ENCODE data around the gene BCL2L15.

The BCL2L15 gene

DNA sequence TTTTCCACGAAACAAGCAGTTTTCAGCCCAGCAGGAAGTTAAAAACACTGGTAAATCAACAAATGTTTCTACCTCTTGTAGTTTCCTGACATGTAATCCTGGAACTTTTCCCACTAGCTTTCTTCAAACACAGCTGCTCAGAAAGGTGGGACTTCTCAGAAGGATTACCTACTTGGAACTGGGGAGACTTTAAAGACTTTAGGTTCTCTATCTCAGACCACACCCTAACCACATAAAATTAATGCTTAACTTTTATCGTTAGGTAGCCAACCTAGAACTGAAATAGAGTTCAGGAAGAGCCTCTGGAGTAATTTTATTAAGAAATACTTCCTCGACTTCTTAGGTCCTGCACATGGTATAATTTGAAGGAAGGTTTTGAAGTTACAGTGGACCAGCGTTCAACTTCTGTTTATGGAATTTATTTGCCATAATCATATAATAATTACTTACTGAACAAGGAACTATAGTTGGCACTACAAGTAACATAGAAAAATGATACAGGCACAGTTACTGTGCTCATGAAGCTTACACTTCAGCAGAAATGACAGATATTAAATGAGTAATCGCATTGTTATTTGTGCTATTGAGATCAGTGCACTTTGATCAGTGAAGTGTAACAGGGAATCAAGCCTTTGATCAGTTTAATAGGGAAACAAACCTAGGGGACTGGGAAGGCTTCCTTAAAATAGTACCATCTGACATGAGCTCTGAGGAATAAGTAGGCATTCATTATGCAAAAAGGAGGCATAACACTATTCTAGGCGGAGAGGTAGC is at the start of gene BCL2L15:
BCL2L15 (minus strand) TSS at position 180 of the 774 bp plus-strand sequence. CDS start 206 bp downstream, outside the sequence.
- DNase-seq (ENCODE audit: low read depth in 2 of 2) = no peak

DNA sequence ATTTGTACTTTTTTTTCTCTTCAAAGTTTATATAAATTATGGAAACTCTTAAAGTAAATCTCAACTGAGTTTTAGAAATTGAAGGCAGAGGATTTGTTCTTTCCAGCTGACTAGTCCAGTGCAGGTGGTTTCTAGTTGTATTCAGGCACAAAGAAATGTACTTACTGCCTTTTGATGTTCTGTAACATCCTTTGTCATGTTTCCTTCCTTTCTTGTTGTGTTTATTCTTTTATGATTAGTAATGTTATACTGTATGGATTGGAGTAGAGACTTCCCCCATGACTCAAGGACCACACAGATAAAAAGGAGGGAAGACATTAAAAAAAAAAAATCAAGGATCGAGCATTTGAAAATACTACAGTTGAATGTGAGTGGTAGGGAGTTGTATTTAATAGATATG is 49.8 kb upstream of the BCL2L15 start:
- no peak for DNase-seq (ENCODE audit: low read depth in 2 of 2)

DNA sequence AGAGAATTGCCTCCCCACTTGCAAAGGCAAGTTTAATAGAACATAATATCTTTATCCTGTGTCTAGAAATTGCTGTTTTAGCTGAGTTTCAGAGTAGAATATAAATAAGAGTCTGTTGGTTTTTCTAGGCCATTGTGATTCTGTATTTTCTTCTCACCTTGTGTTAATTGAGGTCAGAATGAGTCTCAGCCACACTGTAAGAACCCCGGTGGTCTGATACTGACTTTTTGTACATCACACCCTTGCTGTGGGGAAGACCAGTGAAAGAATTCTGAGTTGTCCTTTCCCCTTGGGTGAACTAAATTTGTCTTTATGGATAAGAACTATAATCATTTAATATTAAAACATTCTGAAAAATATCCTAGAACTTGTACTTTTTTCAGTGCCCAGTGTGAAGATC is 48.6 kb upstream of the BCL2L15 start:
- no peak for DNase-seq (ENCODE audit: low read depth in 2 of 2)

DNA sequence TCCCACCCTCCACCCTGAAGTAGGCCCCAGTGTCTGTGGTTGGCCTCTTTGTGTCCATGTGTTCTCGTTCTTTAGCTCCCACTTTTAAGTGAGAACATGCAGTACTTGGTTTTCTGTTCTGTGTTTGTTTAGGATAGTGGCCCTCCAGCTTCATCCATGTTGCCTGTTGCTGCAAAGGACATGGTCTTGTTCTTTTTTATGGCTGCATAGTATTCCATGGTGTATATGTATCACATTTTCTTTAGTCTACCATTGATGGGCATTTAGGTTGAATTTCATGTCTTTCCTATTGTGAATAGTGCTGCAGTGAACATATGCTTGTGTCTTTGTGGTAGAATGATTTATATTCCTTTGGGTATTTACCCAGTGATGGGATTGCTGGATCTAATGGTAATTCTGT is 47.8 kb upstream of the BCL2L15 start:
- no peak for DNase-seq (ENCODE audit: low read depth in 2 of 2)

DNA sequence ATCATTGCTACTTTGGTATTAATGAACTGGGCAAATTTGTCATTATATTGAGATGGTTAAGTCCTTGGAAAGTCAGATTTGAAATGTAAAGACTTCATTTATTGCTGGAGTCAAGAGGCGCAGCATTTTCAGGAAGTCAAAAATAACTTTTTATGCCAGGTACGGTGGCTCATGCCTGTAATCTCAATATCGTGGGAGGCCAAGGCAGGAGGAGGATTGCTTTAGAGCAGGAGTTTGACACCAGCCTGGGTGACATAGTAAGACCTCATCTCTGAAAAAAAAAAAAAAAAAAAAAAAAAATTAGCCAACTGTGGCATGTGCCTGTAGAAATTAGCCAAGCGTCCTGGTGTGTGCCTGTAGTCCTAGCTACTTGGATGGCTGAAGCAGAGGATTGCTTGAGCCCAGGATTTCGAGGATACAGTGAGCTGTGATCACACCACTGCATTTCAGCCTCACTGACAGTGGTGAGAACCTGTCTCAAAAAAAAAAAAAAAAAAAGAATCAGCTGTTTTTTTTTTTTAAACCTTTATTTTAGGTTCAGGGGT is 47.2 kb upstream of the BCL2L15 start:
- no peak for DNase-seq (ENCODE audit: low read depth in 2 of 2)

DNA sequence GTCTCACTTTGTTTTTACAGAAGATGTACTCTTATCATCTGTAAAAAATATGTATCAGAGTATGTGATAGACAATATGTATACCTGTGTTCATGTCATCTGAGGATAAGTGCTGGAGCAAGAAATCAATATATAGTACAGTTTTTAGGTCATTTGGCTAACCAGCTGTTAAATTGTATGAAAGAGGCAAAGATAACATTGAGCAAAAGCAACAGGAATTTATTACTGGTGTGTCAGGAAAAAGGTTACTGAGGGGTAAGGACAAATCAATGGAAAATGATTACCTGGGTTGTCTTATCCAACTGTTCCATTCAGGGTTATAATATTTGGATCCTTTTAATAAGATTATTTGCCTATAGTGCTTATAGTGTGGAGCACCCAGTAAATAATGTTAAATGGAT is 46.6 kb upstream of the BCL2L15 start:
- no peak for DNase-seq (ENCODE audit: low read depth in 2 of 2)

DNA sequence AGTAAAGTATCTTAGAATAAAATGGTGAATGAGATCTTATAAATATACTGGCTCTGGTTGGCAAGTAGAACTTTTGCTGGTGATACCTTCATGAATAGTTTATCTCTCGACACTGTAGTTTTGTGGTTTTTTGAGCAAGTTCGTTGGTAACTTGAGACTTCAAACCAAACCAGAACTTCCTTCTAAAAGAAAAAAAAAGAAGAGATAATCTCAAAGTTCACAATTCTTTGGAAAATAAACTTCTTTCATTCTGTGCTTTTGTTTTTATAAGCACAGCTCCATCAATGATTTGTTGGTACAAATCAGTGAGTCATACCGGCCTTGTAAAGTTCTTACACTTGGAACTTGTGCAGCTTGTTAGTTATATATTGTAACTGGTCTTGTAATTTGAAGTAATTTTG is 44.1 kb upstream of the BCL2L15 start:
- no peak for DNase-seq (ENCODE audit: low read depth in 2 of 2)

DNA sequence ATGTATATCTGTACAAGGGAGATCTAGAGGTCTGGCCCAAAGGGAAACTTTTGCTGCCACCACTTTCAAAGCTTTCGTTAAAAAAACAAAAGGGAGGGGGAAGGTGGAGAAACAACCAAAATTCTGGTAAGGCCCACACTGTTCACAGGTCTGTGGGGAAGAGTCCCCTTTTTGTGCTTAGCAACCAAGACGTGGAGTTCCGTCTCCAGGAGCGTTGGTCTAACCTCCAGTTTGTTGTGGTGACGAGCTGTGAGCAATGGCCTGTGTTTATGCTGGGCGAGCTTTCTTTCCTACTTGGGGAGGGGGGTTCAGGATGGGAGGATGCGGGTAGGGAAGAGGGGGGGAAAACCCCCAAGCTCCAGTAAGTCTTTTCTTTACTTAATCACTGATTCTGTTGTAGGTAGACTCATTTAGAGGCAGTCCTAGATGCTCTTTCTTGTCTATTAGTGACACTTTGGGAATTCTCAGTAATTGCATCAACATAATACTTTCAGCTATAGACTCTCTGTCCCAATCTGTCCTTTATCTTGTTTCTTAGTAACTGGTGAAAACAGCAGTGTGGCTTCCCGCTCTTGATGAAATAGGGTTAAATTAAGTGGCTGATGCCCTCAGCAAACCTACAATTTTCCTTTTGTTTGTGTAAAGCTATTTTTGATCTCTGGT is 43.2 kb upstream of the BCL2L15 start:
- DNase-seq (ENCODE audit: low read depth in 2 of 2) = peak; percentile 10 to 34

DNA sequence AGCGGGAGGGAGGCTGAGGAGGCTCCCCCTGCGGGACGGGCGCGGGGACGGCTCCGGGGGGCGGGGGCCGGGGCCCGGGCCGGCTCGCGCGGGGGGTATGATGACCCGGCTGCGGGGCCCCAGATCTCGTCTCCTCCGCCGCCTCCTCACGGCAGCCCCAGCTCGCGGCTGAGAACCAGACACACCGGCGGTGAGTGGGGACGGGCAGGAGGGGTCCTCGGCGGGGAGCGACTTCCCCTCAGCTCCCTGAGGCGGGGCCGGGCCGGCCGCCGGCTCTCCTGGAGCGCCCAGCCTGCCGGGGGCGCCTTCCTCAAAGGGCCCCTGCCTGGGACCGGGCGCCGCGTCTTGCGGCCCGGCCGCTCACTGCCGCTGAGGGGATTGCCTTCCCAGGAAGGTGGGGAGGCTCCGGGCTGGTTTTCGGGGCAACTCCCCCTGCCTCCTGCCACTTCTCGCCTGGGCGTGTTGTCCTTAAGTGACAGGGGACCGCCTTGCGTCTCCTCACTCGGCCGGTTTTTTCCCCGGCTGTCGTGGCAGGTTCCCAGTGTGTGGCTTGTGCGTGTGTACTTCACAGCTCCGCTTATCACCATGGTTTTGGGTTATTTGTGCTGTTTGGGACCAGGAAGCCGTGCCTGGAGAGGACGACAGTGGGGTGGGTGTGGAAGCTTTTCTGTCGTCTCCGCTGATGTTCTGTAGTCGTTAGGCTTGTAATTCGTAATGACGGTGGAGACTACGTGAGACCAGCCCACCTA is 42.5 kb upstream of the BCL2L15 start:
- DNase-seq (ENCODE audit: low read depth in 2 of 2) = peak; percentile 26 to 28

DNA sequence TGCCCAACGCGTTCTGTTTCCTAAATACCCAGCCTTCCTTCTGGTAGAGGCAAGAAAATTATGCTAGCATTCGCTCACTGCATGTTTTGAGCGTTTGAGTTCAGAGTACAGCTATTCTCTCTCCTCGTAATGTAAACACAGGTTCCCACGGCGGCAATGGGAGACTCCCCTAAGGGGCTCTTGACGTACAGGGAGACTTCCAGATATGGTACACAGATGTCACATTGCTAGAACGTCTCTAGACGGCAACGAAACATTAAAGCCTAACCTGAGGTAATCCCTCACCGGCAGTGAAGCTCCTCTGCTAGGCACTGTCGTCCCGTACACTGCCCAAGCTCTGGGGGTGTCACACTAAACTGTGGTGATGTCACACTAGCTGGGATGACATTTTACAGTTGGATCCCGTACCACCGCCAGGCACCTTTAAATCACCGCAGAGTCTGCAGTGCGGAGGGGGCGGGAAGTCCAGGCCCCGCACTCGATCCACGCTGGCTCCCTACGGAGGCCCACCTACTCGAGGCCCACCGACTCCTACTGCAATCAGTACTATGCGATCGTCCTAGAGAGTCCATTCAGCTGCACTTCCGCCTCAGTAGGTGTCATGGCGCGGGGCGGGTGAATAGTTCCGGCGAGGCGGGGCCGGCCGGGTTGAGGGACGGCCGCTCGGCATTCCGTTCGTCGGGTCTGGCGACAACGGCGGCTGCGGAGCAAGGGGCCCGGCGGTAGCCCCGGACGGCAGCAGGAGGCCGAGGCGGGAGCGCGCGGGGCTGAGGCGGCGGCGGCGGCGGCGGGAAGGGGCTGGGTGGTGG is 41.8 kb upstream of the BCL2L15 start, which contains the start of gene HIPK1:
HIPK1 (plus strand) TSS at position 384 of the 809 bp plus-strand sequence.
- DNase-seq (ENCODE audit: low read depth in 2 of 2) = peak; percentile 65 to 88

DNA sequence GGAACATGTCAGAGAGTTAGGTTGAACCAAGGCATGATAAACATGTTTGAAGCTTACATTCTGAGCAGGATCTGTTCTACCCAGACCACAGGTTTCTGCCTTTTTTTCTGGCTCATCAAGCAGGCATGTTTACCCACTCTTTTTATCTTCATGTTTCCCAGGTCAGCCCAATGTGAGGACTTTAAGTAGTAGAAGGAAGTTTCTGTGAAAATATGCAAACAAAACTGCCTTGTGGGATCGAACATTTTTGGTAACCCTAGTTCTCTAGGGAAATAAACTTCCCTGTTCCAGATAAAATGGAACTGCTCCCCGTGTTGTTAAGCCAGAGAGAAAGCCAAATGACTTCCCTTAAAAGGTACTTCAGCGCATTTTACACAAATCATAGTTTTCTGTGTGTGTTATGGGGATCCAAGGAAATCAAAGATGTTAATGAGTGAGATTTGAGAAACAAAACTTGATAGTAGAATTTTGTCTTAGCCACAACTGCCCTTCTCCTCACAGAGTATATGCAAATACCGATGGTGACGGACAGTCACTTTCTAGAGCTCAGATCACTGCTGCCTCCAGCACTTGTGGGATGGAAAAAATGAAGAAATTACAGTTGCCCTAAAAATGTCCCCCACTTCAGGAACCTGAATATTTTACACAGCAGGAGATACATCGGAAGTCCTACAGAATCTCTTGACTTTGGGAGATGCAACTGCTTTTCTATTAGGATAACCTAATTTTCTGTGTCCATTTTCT is 41.0 kb upstream of the BCL2L15 start:
- no peak for DNase-seq (ENCODE audit: low read depth in 2 of 2)

DNA sequence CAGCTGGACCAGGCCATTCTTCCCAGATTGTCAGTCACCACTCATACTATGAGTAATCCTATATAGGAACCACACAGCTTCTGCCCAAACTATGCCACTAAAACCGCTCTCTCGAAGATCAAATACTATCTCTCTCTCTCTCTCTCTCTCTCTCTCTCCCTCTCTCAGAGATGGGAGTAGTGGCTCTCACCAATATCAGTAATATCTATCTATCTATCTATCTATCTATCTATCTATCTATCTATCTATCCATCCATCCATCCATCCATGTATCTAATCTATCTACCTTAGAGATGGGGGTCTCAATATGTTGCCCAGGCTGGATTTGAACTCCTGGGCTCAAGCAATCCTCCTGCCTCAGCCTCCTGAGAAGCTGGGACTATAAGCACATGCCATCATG is 37.1 kb upstream of the BCL2L15 start:
- no peak for DNase-seq (ENCODE audit: low read depth in 2 of 2)

DNA sequence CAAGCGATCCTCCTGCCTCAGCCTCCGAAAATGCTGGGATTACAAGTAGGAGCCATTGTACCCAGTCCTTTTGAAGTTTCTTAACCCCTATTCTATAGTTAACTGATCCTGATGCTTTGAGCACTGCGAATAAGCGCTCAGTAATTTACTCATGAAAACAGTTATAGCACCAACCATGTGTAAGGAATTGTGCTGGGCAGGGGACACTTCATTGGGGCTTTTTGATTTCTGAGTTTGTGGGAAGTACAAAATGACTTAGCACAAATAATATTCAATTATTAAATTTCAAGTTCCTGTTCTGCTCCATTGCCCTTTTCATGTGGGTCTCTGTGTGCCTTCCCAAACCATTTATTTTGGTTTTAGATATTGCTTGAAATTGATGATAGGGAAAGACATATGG is 35.6 kb upstream of the BCL2L15 start:
- no peak for DNase-seq (ENCODE audit: low read depth in 2 of 2)

DNA sequence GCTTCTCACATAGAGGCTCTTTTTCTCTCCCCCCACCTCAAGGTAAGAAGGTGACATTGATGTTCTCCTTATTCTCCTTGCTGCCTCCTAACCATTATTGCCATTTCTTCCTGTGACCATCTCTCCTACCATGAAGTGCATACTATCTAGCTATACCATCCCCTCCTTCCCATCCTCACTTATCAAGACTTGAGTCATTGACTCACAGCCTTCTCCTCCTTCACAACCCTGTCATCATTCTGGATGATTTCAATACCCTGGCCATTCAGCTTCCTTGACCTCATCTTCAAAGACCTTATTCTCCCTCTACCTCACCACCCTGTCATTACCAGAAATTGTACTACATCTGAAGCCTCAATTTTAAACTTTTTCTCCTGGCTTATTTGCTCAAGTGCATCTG is 30.9 kb upstream of the BCL2L15 start:
- no peak for DNase-seq (ENCODE audit: low read depth in 2 of 2)

DNA sequence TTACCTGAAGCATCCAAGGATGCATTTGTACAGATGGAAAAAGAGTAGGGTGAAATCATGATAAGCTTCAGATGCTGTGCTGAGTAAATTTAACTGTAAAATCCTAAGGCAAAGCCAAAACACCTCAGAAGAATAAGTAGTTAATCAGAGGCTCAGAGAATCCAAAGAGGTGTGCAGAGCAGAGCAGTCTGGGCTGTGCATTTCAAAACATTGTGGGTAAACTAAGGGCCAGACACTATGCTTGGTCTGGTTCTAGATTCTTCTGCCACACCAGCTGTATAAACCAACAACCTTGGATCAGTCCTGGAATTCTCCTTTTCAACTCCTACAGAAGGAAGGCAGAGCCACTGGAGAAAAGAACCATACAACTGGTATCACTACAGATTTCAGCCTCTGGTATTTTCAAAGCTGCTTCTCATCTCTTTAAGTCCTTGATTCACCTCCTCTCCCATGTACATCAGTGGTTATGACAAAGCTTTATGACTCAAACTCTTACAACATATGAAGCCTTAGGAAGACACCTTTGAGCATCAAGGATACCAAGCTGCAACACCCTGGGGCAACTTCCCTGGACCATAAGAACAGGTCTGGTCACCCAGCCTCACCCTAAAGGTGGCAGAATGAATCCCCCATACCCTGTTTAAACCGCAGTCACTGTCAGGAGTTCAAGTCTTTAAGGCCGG is 30.2 kb upstream of the BCL2L15 start:
- DNase-seq (ENCODE audit: low read depth in 2 of 2) = no peak

DNA sequence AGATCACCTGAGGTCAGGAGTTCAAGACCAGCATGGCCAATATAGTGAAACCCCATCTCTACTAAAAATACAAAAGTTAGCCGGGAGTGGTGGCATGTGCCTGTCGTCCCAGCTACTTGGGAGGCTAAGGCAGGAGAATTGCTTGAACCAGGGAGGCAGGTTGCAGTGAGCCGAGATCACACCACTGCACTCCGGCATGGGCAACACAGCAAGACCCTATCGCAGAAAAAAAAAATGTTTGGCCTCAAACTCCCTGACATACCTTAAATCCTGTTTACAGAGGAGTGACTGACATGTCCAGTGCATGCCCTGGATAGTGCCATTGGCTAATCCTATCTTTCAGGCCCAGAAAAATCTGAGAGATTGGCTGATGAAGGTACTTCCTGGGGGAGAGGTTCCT is 29.6 kb upstream of the BCL2L15 start:
- no peak for DNase-seq (ENCODE audit: low read depth in 2 of 2)

DNA sequence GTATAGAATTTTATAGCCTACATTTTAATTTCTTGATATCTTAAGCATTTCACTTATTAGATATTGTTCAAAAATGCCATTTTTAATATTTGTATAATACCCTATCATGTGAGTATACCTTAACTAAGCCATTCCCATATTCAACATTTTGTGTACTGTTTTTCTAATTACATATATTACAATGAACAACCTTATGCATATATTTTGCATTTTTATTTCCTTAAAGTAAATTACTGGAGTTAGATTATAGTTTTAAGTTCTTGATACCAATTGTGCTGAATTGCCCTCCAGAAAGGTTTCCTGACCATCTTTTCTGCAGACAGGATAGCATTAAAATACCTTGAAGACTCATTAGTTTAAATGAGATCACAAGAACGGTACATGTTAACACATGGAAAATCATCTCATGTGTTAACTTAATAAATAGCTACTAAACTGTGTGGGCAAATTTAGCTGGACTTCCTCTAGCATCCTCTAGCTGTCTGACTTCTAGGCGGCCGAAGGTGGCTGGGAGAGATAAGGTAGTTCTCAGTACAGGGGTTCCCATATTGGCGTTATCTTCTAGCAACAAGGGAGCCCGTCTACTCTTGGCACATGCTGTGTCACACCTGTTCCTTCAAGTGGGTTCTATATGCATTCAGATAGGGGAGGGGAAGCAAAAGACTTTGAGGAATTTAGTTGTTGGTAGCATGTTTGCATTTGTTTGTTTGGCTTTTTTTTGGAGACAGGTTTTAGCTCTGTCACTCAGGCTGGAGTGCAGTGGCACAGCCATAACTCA is 26.7 kb upstream of the BCL2L15 start:
- DNase-seq (ENCODE audit: low read depth in 2 of 2) = no peak

DNA sequence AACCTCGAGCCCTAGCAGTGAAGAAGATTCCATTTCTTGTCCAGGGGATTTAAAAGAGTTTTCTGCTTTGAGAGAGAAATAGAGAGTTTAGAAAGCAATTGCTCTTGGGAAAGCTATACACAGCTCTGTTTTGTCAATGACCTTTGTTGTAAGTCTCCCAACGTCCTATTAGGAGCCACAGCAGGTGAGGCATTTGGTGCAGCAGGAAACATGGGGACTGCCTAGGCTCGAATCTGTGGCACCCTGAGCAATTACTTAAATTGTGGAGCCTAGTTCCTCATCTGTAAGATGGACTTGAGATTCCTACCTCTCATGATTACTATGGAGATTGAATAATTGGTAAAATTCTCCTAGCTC is 25.9 kb upstream of the BCL2L15 start:
- DNase-seq (ENCODE audit: low read depth in 2 of 2) = no peak

DNA sequence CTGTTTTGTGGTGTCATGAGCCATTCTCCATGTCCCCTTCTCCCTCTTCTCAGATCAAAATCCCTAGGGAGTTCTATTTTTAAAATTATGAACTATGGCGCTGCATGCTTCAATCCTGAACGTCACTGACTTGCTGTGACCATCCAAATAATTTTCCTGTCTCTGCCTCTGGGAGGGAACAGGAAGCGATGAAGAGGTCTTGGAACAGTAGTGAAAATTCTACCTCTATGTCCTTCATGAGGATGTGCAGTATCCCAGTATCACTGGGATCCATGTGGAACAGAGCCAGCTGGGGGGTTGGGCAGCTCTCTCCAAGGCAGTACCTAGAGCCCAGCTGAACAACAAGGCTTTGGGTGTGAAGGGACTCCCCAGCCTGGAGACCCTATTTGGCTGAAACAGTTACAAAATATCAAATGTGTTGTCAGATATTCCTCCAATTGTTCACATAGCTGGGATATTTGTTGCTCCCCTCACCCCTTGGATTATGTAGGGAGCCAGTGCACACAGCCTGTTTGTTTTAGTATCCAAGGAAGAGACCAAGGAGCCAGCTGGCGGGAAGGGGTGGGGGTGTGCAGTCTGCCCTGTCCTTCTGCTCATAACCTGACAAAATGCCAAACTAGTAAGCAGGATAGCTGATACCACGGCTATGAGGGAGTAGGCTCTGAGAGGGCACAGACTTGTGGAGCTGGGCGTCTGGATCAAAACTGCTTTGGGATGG is 25.4 kb upstream of the BCL2L15 start:
- DNase-seq (ENCODE audit: low read depth in 2 of 2) = no peak
